Liver (tissue), 9 donors: ENCODE results near the gene HMX3. TPM values are rescaled to one million over a fixed set of nuclear protein-coding genes. Genes with fewer than 3 reads are reported as not detected.
"Not testable (repeated sequence)": the region's sequence is repeated elsewhere in the genome, so short reads cannot be mapped to it uniquely, and the experiment has no call there.

Experiments
- DNase-seq: peaks from one replicate; pipeline ENCODE4 v3.0.0-alpha.2; 2017; ENCODE audit warnings: low spot score
- H3K27ac ChIP-seq, 2 donors: one replicate each; pipeline ENCODE4 v1.7.0; 2013; ENCODE audit warnings: inconsistent platforms in 2 of 2, low read length in 2 of 2, control low read depth in 1 of 2, low read depth in 1 of 2, mild to moderate bottlenecking in 1 of 2
- H3K27me3 ChIP-seq, 4 donors: one replicate each; pipeline versions ENCODE4 v1.6.1 to v1.7.0; 2013; ENCODE audit warnings: low read length in 3 of 4, inconsistent platforms in 1 of 4, mild to moderate bottlenecking in 1 of 4, moderate library complexity in 1 of 4; ENCODE audit not compliant: control insufficient read depth in 4 of 4, insufficient read depth in 4 of 4
- H3K36me3 ChIP-seq, 4 donors: one replicate each; pipeline versions ENCODE4 v1.6.1 to v1.7.0; 2013; ENCODE audit warnings: low read length in 3 of 4, mild to moderate bottlenecking in 3 of 4, low read depth in 1 of 4, moderate library complexity in 1 of 4; ENCODE audit not compliant: control insufficient read depth in 4 of 4, insufficient read depth in 3 of 4
- H3K4me1 ChIP-seq, 4 donors: one replicate each; pipeline versions ENCODE4 v1.6.1 to v1.7.0; 2013; ENCODE audit warnings: low read length in 3 of 4, mild to moderate bottlenecking in 3 of 4, moderate library complexity in 1 of 4; ENCODE audit not compliant: control insufficient read depth in 4 of 4, insufficient read depth in 4 of 4
- H3K4me3 ChIP-seq, 3 donors: one replicate each; pipeline versions ENCODE4 v1.6.1 to v1.7.0; 2013; ENCODE audit warnings: low read length in 3 of 3, control low read depth in 1 of 3, low read depth in 1 of 3, mild to moderate bottlenecking in 1 of 3
- H3K9ac ChIP-seq, 2 donors: one replicate each; pipeline ENCODE4 v1.7.0; 2013; ENCODE audit warnings: low read length in 2 of 2, mild to moderate bottlenecking in 2 of 2, moderate library complexity in 2 of 2, control low read depth in 1 of 2, low read depth in 1 of 2
- H3K9me3 ChIP-seq, 4 donors: one replicate each; pipeline versions ENCODE4 v1.6.1 to v1.7.0; 2013; ENCODE audit warnings: low read length in 3 of 4; ENCODE audit not compliant: control insufficient read depth in 4 of 4
- CTCF ChIP-seq: fragments of 150-350 bp; IDR thresholded peaks from 2 replicates; pipeline ENCODE4 v1.5.1; 2017; ENCODE audit warnings: improper control_type of control experiment, low read depth, low read length; ENCODE audit not compliant: missing input control
- FOXA1 ChIP-seq: IDR thresholded peaks from 2 replicates; pipeline ENCODE4 v1.6.1; 2016; ENCODE audit warnings: antibody characterized with exemption
- GABPA ChIP-seq, 2 donors: IDR thresholded peaks in 1 of 2; conservative IDR thresholded peaks in 1 of 2; 2 replicates each; pipeline ENCODE4 v1.6.1; 2016; ENCODE audit warnings: antibody characterized with exemption in 2 of 2, mild to moderate bottlenecking in 1 of 2, moderate library complexity in 1 of 2
- RAD21 ChIP-seq, 2 donors: IDR thresholded peaks; 2 replicates each; pipeline ENCODE4 v1.6.1; 2016; ENCODE audit warnings: antibody characterized with exemption in 2 of 2, mild to moderate bottlenecking in 2 of 2
- RXRA ChIP-seq, 2 donors: IDR thresholded peaks; 2 replicates each; pipeline ENCODE4 v1.6.1; 2017 to 2018; ENCODE audit warnings: antibody characterized with exemption in 2 of 2, mild to moderate bottlenecking in 1 of 2
- TAF1 ChIP-seq: conservative IDR thresholded peaks from 2 replicates; pipeline ENCODE4 v1.6.1; 2016; ENCODE audit warnings: antibody characterized with exemption, mild to moderate bottlenecking
- ZBTB33 ChIP-seq: IDR thresholded peaks from 2 replicates; pipeline ENCODE4 v1.6.1; 2016; ENCODE audit warnings: antibody characterized with exemption
- WGBS: extraction: QIAGEN DNeasy Blood & Tissue Kit; methylation state at CpG from one replicate; pipeline ENCODE4 v1.1.7; 2013; 5-methylcytosine and 5-hydroxymethylcytosine counted together
- polyA plus RNA-seq, 2 donors: library from polyadenylated mRNA; stranded (reverse) in 1 of 2; unstranded in 1 of 2; fragments of 200-250 nt in 1 of 2; fragments of >200 nt in 1 of 2; fragmentation: Nextera tagmentation in 1 of 2; extraction: Ambion mirVana in 1 of 2; gene quantifications; one replicate each; pipeline versions ENCODE4 v1.2.1 to v1.2.3, GENCODE V29; 2013 to 2015
- total RNA-seq, 2 donors: library from RNA; depleted of rRNA; stranded (reverse); fragments of >200 nt; gene quantifications; one replicate each; pipeline ENCODE4 v1.2.3, GENCODE V29; 2014
- donor health status: healthy.
- donor health status: healthy.
- donor health status: healthy.
- donor health status: healthy.
- donor health status: healthy.

HMX3 gene
- total and polyA plus RNA-seq, 4 donors: not detected

- H3K27ac ChIP-seq, H3K36me3 ChIP-seq, DNase-seq, H3K9ac ChIP-seq, H3K4me1 ChIP-seq, H3K9me3 ChIP-seq, H3K4me3 ChIP-seq, H3K27me3 ChIP-seq: not testable (repeated sequence)
- 98% methylated on average over 10 of the region's 10 CpGs for WGBS
Observed at GRCh38 chr10:123171616-123172015, 35.8 kb downstream of the HMX3 start.

- Histone ChIP-seq H3K27me3 (no peaks in the 10 kb centered on the region), H3K36me3 (peaks cover 0 to 3% (median 0%) of the 10 kb centered on the region in 4 donors), H3K4me3 (no peak overlapping the region), H3K4me1 (peaks cover 0 to 2% (median 0%) of the 10 kb centered on the region in 4 donors), H3K27ac (no peak overlapping the region), H3K9ac (no peak overlapping the region), H3K9me3 (no peaks in the 10 kb centered on the region)
- WGBS: 82% methylated on average over 9 of the region's 9 CpGs
- no peak for DNase-seq
- TF ChIP-seq ZBTB33 (no peak), TAF1 (no peak), GABPA (IDR thresholded peaks at IDR 0.05 in 1 of 2, conservative IDR thresholded peaks at IDR 0.05 in 1 of 2) (no peak), FOXA1 (no peak)
Observed at GRCh38 chr10:123175389-123176387, 39.9 kb downstream of the HMX3 start.

- H3K36me3 ChIP-seq, H3K27me3 ChIP-seq, H3K9me3 ChIP-seq, H3K4me1 ChIP-seq, DNase-seq, H3K27ac ChIP-seq, H3K4me3 ChIP-seq, H3K9ac ChIP-seq: not testable (repeated sequence)
- WGBS: 91% methylated on average over 4 of the region's 4 CpGs
Observed at GRCh38 chr10:123178390-123178789, 42.6 kb downstream of the HMX3 start.

- DNase-seq: no peak
- H3K27ac ChIP-seq: no peak overlapping the region
- no peaks in the 10 kb centered on the region for H3K4me1 ChIP-seq
- H3K36me3 ChIP-seq: peaks cover 0 to 3% (median 0%) of the 10 kb centered on the region in 4 donors
- H3K4me3 ChIP-seq: no peak overlapping the region
- no peaks in the 10 kb centered on the region for H3K27me3 ChIP-seq
- no peak overlapping the region for H3K9ac ChIP-seq
- H3K9me3 ChIP-seq: peaks cover 0 to 4% (median 2%) of the 10 kb centered on the region in 4 donors
- TF ChIP-seq CTCF (no peak), RXRA (IDR thresholded peaks at IDR 0.05) (no peak), RAD21 (IDR thresholded peaks at IDR 0.05) (no peak)
- 95% methylated on average over 7 of the region's 7 CpGs for WGBS
Observed at GRCh38 chr10:123180101-123181090, 44.6 kb downstream of the HMX3 start.
